ENCODE measurements around the gene SPAG9. TPM values are rescaled to one million over a fixed set of nuclear protein-coding genes. Genes with fewer than 3 reads are reported as not detected.

The SPAG9 gene
- total RNA-seq, 4 donors from 2014 or later: 117 to 240 (median 154) TPM

DNA sequence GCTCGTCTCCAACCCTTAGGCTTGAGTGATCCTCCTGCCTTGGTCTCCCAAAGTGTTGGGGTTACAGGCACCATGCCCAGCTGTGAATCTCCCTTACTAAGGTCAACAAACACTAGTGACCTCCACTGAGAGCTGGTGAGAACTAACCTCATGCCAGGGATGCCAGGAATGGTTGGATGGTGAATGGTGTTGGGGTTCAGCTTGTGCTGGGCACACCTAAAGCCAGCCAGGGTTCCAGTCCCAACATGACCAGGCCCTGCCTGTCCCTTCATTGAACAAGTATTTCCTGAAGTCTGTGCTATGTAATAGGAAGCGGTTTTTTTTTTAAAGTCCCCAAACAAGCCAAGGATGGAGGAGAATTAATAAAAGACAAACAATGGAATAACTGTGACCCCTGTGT is 198.6 kb downstream of the SPAG9 start:
- H3K36me3 ChIP-seq: no peaks in the 10 kb centered on the region
- WGBS, 2 donors: 98 to 100% methylated on average over 2 of the region's 2 CpGs
- DNase-seq: no peak
- no peak for TF ChIP-seq CTCF (IDR thresholded peaks at IDR 0.05)
- TF ChIP-seq POLR2A (IDR thresholded peaks at IDR 0.05): no peak
- peaks cover 10 to 33% of the 10 kb centered on the region in 2 donors for H3K4me1 ChIP-seq
- no peaks in the 10 kb centered on the region for H3K27me3 ChIP-seq
- intact Hi-C loops (cut with DNase I): no loop called here
- no peaks in the 10 kb centered on the region for H3K9me3 ChIP-seq
- H3K4me3 ChIP-seq (replicated peaks in 1 of 3): no peak overlapping the region
- no peak overlapping the region for H3K27ac ChIP-seq

DNA sequence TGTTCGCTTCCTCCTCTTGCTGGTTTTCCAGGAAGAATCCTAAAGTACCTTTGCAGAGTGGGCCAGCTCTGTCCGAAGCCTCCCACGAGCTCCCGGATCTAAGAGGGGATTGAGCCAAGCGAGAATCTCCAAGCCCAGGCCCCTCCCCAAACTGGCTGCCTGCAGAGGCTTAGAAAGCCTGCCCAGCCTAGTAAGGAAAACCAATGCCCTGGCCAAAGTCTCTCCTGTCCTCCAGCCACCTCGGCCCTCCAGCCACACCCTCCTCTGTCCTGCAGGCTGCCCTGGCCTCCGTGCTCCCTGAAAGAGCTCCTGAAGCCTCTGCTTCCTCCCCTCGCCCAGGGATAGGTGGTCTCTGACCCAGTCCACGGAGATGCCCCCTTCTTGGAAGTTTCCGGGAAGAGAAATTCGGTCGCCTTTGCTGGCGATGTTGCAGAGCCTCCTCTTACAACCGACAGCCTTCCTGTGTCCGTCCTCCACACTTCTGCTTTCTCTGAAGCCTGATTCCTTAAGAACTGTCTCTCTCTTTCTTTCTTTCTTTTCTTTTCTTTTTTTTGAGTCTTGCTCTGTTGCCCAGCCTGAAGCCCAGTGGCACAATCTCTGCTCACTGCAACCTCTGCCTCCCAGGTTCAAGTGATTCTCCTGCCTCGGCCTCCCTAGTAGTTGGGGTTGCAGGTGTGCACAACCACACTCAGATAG is 199.6 kb downstream of the SPAG9 start:
- Histone ChIP-seq H3K36me3 (no peaks in the 10 kb centered on the region), H3K27ac (peak overlapping the region in 2 of 3 donors; percentile 3 to 91), H3K9me3 (no peaks in the 10 kb centered on the region), H3K27me3 (no peaks in the 10 kb centered on the region), H3K4me1 (peaks cover 10 to 33% of the 10 kb centered on the region in 2 donors), H3K4me3 (replicated peaks in 1 of 3) (no peak overlapping the region)
- intact Hi-C loops (cut with DNase I): no loop called here
- whole genome bisulfite sequencing, 2 donors: 84 to 86% methylated on average over 12 to 15 of the region's 16 CpGs
- DNase-seq: no peak
- TF ChIP-seq POLR2A (IDR thresholded peaks at IDR 0.05): no peak
- TF ChIP-seq CTCF (IDR thresholded peaks at IDR 0.05): no peak

DNA sequence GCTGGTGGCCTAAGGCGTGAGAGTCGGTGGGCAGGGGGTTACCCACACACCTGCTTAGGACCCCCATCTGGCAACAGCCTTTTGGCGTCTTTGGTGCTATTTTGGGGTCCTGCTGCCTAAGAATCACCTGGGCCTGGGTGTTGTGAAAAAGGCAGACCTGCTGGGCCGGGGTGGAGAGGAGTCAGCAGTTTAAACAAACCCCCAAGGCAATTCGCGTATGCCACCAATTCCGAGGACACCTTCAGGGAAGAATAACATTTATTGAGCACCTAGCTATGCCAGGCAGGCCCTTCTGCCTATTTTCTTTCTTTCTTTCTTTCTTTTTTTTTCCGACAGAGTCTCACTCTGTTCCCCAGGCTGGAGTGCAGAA is 200.6 kb downstream of the SPAG9 start:
- Histone ChIP-seq H3K4me1 (peaks cover 17 to 39% of the 10 kb centered on the region in 2 donors), H3K36me3 (no peaks in the 10 kb centered on the region), H3K9me3 (no peaks in the 10 kb centered on the region), H3K4me3 (replicated peaks in 1 of 3) (no peak overlapping the region), H3K27me3 (no peaks in the 10 kb centered on the region), H3K27ac (peak overlapping the region; percentile 45 to 91 (median 82))
- WGBS, 2 donors: 39 to 41% methylated on average over 8 of the region's 8 CpGs
- no peak for DNase-seq
- intact Hi-C loops (cut with DNase I): no loop called here
- no peak for TF ChIP-seq CTCF (IDR thresholded peaks at IDR 0.05)
- no peak for TF ChIP-seq POLR2A (IDR thresholded peaks at IDR 0.05)

GRCh38 chr17:50919321-50920040 is 201.2 kb downstream of the SPAG9 start:
- intact Hi-C loops (cut with DNase I): no loop called here
- peaks cover 21 to 44% of the 10 kb centered on the region in 2 donors for H3K4me1 ChIP-seq

More at GRCh38 chr17:50919321-50920040, 201.2 kb downstream of the SPAG9 start:
- peak in 1 of 6 experiments; percentile 22 for TF ChIP-seq CTCF (IDR thresholded peaks at IDR 0.05)
- peak in 1 of 2 donors; percentile 79 for TF ChIP-seq POLR2A (IDR thresholded peaks at IDR 0.05)
- DNase-seq: peak; percentile 94 to 96
- H3K36me3 ChIP-seq: no peaks in the 10 kb centered on the region
- H3K27ac ChIP-seq: peak overlapping the region; percentile 45 to 91 (median 82)
- 22 to 30% methylated on average over 11 to 12 of the region's 18 CpGs for WGBS, 2 donors
- H3K27me3 ChIP-seq: no peaks in the 10 kb centered on the region
- H3K9me3 ChIP-seq: no peaks in the 10 kb centered on the region
- H3K4me3 ChIP-seq (replicated peaks in 1 of 3): no peak overlapping the region
